HCT116 (cell line): Measurements from ENCODE around the gene DPH3.

Experiments used
- CBX3 ChIP-seq: IDR thresholded peaks from 2 replicates; pipeline ENCODE4 v1.6.1; 2012; ENCODE audit warnings: low read depth
- CTCF ChIP-seq, 3 experiments: fragments of 200-600 bp in 1 of 3; sonication (generic) in 1 of 3; IDR thresholded peaks in 2 of 3; conservative IDR thresholded peaks in 1 of 3; 2 replicates each; pipeline ENCODE4 v1.5.1; 2012 to 2017; ENCODE audit warnings: low read depth in 2 of 3, low read length in 2 of 3, antibody characterized with exemption in 1 of 3, borderline replicate concordance in 1 of 3, control low read depth in 1 of 3, mild to moderate bottlenecking in 1 of 3, mixed read lengths in 1 of 3, mixed run types in 1 of 3, moderate library complexity in 1 of 3; ENCODE audit not compliant: insufficient read depth in 1 of 3
- EGR1 ChIP-seq: IDR thresholded peaks from 2 replicates; pipeline ENCODE4 v1.6.1; 2012; ENCODE audit warnings: low read depth
- ELF1 ChIP-seq: IDR thresholded peaks from 2 replicates; pipeline ENCODE4 v1.6.1; 2012; ENCODE audit warnings: low read depth, borderline replicate concordance
- EZH2 ChIP-seq: fragments of 200-600 bp; sonication (generic); IDR thresholded peaks from 2 replicates; pipeline ENCODE4 v1.6.1; 2017; ENCODE audit warnings: antibody characterized with exemption, mixed run types
- EZH2phosphoT487 ChIP-seq: fragments of 200-600 bp; IDR thresholded peaks from 2 replicates; pipeline ENCODE4 v1.6.1; 2018; ENCODE audit warnings: antibody characterized with exemption, borderline replicate concordance
- POLR2A ChIP-seq: IDR thresholded peaks from 2 replicates; pipeline ENCODE4 v1.7.0; 2011; ENCODE audit warnings: borderline replicate concordance; ENCODE audit not compliant: insufficient read depth, insufficient read length; ENCODE audit errors: extremely low read depth
- POLR2AphosphoS5 ChIP-seq: IDR thresholded peaks from 2 replicates; pipeline ENCODE4 v1.6.1; 2011; ENCODE audit warnings: mild to moderate bottlenecking, low read depth, low read length, moderate library complexity
- RAD21 ChIP-seq: IDR thresholded peaks from 2 replicates; pipeline ENCODE4 v1.6.1; 2012; ENCODE audit warnings: low read depth, mild to moderate bottlenecking
- REST ChIP-seq: IDR thresholded peaks from 2 replicates; pipeline ENCODE4 v1.6.1; 2012; ENCODE audit warnings: low read depth
- SP1 ChIP-seq: IDR thresholded peaks from 2 replicates; pipeline ENCODE4 v1.6.1; 2012; ENCODE audit warnings: low read depth
- SRF ChIP-seq: IDR thresholded peaks from 2 replicates; pipeline ENCODE4 v1.6.1; 2012; ENCODE audit warnings: low read depth
- TCF7L2 ChIP-seq: IDR thresholded peaks from 2 replicates; pipeline ENCODE4 v1.7.0; 2011; ENCODE audit warnings: borderline replicate concordance, inconsistent platforms; ENCODE audit not compliant: insufficient read depth, insufficient read length; ENCODE audit errors: extremely low read depth
- TF ChIP-seq, protein P1 (sequence below): IDR thresholded peaks from 2 replicates; pipeline ENCODE4 v1.6.1; 2011; ENCODE audit warnings: mild to moderate bottlenecking, low read length, moderate library complexity; ENCODE audit not compliant: insufficient replicate concordance; ENCODE audit errors: extremely low read depth

- no peak for TF ChIP-seq CTCF (IDR thresholded peaks at IDR 0.05 in 2 of 3, conservative IDR thresholded peaks at IDR 0.05 in 1 of 3; ENCODE audit: borderline replicate concordance in 1 of 3, insufficient read depth in 1 of 3, low read depth in 2 of 3, low read length in 2 of 3)
- TF ChIP-seq TCF7L2: no peak
- TF ChIP-seq SP1: no peak
- TF ChIP-seq EZH2phosphoT487: no peak
- TF ChIP-seq SRF: no peak
- TF ChIP-seq, protein P1, sequence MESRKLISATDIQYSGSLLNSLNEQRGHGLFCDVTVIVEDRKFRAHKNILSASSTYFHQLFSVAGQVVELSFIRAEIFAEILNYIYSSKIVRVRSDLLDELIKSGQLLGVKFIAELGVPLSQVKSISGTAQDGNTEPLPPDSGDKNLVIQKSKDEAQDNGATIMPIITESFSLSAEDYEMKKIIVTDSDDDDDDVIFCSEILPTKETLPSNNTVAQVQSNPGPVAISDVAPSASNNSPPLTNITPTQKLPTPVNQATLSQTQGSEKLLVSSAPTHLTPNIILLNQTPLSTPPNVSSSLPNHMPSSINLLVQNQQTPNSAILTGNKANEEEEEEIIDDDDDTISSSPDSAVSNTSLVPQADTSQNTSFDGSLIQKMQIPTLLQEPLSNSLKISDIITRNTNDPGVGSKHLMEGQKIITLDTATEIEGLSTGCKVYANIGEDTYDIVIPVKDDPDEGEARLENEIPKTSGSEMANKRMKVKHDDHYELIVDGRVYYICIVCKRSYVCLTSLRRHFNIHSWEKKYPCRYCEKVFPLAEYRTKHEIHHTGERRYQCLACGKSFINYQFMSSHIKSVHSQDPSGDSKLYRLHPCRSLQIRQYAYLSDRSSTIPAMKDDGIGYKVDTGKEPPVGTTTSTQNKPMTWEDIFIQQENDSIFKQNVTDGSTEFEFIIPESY: no peak
- TF ChIP-seq POLR2A: no peak
- TF ChIP-seq POLR2AphosphoS5: peak; percentile 6; the same call in 1 of the 2 replicates
- no peak for TF ChIP-seq EZH2
- no peak for TF ChIP-seq CBX3
- no peak for TF ChIP-seq REST
- no peak for TF ChIP-seq RAD21
- TF ChIP-seq ELF1: no peak
- no peak for TF ChIP-seq EGR1
Observed at GRCh38 chr3:16264174-16264707, 502 bp downstream of the DPH3 start.
